GM19099 (cell line): ENCODE results near the gene ASTN2.

Experiments used
- POLR2A ChIP-seq: IDR thresholded peaks from 3 replicates; pipeline ENCODE4 v1.6.1; 2011; ENCODE audit warnings: low read depth; ENCODE audit not compliant: insufficient read length; ENCODE audit errors: extremely low read depth

The ASTN2 gene

DNA sequence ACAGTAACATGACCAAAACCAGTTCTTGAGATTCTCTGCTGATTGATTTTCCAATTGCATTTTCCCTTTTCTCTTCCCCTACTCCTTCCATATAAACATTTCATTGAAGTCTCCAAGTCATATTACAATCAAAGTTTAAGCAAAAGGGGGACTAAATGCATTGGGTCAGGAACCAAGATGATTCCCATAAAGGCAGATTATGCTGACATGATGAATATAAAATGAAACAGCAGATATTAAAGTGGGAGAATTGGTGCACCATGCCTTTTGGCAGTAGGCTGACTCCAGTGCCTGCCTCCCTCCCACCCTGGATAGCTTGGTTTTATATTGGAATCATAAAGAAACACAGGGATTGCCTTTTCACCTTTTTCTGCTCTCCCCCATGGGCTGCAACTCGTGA, 118.4 kb downstream of the ASTN2 start:
- no peak for TF ChIP-seq POLR2A

DNA sequence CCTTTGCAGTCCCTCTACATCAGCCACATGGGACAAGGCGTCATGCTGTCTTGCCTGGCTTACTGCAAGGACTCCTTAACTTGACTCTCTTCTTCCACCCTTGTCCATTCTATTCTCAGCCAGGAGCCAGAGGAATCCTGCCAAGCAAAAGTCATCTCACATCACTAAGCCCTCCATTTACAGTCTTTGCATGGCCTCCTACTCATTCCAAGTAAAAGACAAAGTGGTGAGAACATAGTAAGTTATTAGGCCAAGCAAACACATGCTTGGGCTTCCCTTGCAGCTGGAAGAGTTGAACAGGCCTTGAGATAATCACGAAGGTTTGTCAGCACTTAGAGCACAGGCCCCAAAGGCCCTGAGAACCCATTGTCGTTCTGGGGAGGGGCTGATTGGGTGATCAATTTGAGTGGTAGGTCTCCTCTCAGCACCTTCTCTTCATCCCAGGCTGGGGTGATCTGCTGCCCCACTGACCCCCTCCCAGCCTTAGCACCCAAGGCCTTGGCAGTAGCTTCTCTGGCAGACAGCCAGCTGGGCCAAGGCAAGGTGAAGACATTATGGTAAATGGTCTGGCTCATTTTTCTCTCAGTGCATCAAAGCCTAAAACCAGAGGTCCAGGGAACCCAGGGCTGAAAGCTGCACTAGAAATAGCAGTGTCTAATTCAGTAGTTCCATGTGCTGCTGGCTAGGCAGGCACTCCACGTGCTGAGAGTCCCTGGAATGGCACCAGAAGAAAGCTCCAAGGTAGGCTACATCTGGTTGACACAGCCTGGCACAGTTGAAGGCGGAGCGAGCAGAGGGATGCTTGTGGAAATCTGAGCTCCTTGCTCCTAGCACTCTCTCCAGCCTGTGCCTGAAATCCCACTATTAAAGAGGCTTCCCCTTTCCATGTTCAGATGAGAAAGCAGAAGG, 121.4 kb downstream of the ASTN2 start:
- TF ChIP-seq POLR2A: no peak

DNA sequence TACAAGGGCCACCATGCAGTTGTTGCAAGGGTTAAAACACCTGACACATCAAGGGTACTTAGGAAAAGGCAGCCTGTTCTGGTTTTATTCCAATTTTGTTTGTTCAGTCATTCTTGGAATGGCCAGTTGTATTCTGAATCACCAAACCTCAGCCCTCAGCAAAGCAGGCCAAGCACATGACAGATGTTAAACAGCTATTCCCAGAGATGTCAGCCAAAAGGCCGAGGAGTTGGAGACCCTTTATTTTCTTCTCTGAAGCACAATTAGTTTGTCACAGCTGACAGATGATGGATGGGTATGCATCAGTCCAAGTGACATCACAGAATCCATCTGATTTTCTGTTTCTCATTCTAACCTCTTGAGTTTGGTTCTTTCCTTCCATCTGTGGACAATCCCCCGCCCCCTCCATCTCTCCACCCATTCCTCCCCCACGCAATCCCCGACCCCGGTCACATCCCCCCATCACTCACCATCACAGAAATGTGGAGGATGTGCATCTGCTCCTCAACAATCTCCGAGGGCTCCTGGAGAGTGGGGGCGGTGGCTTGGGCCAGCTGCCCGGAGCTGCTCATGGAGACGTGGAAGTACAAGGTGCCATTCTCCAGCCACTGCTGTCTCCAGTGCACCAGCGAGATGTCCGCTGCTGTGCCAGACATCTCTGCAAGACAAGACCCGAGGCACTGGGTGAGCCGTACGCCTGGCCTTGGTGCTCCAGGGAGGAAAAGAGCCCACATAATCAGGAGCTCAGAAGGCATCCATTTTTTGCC, 123.8 kb downstream of the ASTN2 start:
- no peak for TF ChIP-seq POLR2A

DNA sequence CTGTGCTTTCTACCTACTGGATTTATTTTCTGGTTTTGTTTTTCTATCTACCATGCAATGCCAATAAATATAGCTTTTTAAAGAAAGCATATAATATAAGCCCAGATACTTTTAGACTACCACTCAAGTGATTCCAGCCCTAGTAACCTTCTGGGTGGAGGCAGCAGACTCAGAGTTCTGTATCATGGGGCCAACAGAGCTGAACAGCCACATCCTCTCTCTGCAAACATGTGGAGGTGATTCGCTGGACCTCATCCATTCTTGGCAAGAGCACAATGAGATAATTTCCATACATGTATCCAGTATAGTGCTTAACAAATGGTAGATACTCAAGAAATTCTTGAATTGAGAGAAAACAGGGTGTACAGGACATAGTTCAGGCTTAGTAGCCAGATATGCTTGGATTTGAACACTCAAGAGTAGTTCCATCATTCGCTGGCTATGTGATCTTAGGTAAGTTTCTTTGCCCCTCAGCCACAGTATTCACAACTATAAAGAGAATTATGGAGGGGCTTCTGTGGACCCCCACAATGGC, 124.5 kb downstream of the ASTN2 start:
- no peak for TF ChIP-seq POLR2A

DNA sequence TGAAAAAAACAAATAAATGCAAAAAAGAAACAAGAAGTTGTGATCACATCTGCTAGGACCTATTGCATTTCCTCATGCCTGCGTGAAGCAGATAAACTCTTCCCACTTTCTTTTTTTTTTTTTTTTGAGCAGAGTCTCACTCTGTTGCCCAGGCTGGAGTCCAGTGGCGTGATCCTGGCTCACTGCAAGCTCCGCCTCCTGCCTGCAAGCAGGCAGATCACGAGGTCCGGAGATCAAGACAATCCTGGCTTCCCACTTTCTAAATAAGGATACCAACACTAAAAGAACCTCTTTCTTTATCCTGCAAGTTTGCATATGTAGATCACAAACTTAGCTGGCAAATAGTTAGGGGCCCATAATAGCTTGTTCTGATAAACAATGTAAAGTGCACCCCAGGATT, 128.6 kb downstream of the ASTN2 start:
- no peak for TF ChIP-seq POLR2A

DNA sequence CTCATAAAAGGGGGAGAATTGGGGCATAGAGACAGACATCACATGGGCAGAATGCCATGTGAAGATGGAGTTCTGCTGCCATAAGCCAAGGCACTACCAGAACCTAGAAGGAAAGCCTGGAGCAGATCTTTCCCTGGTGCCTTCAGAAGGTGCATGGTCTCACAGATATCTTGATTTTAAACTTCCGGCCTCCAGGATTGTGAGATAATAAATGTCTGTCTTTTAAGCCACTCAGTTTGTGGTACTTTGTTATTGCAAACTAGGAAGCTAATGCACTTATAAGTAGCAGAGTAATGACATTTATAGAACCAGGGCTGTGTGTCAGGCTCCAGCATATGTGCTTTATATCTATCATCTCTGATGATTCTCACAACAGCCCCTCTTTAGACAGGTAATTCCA, 130.4 kb downstream of the ASTN2 start:
- TF ChIP-seq POLR2A: no peak

DNA sequence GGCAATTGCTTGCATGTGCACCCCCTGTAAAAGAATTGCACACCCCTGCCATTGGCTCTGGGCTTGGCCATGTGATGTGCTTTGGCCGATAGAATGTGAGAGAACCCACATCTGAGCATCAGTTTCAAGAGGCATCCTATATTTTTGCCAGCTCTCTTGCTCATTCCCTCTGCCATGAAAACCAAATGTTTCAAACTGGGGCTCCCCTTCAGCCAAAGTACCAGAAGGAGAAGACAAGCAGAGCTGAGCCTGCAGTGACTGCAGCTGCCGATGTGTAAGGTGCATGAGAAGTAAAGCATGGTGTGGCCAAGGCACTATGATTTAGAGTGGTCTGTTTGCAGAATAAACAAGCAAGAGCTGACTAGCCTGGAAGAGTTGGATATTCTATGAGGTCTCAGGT, 132.3 kb downstream of the ASTN2 start:
- no peak for TF ChIP-seq POLR2A

DNA sequence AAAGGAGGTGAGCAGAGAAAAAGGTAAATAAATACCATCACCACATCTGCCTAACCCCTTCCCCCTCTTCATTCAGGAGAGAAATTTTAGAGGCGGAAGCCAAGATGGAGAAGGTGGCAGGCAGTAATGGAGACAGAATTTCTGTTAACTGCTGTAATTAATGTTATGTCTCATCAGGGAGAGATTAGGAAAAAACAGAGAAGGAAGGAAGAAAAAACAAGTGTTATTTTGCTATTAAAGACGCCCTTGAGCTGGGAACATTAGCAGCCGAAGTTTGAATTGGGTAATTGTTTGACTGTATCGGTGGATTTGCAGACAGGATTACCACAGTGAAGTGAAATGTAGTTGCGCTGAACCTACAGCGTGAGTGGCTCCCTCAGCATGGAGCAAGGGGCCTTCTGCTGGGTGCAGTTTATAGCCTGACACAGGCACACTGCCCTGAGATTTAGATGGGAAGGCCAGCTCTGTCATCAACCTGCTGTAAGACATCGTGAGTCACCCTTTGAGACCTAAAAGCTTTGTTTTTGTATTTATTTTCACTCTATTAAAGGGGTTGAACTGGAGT, 136.3 kb downstream of the ASTN2 start:
- TF ChIP-seq POLR2A: no peak

DNA sequence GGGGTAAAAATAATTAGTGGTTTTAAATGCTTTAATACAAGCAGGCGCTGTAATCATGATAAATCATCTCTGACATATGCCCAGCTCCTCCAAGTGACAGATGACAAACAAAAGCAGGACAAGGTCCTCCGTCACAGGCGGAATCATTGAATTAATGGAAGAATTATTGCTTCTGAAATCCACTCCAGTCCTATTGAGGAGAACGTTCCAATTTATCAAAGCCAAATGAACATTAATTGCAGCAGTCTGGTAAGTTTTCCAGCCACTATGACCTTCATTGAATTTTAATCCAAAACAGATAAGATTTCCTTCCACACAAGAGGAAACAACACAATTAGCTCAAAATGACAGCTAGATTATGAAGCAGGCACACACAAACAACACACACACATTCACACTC, 136.8 kb downstream of the ASTN2 start:
- TF ChIP-seq POLR2A: no peak

DNA sequence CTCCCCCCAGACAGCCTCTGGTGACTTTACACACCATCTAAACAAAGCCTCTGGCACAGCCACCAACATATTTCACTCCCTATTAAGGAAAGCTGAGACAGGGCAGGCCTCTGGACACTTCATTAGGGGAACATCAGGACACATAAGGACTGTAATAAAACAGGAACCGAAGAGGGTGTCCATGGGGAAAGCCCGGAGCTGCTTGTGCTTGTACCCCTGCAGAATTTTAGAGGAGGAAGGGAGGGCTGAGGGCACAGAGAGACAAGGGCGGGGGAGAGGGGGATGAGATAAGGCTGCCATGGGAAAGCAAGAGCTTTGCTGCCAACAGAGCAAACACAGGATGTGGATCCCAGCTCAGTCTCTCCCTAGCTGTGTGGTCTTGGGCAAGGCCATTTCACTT, 138.4 kb downstream of the ASTN2 start:
- TF ChIP-seq POLR2A: no peak

DNA sequence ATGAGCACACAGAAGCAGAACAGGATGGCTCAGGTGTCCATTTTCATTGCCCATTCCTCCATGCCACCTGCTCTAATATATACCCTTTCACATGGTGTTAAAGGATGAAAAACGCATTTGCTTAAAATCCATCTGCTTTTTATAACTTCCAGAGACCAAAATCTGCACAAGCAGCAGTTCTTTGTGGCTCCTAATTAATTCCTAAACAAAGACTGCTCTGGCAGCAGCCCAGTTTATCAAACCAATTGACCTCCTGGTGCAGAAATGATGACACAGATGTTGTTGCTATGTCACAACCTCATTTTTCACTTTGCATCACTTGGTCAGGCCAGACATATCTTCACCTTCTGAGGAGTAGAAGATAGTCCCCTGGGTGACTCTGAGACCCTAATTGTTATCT, 141.2 kb downstream of the ASTN2 start:
- TF ChIP-seq POLR2A: no peak

DNA sequence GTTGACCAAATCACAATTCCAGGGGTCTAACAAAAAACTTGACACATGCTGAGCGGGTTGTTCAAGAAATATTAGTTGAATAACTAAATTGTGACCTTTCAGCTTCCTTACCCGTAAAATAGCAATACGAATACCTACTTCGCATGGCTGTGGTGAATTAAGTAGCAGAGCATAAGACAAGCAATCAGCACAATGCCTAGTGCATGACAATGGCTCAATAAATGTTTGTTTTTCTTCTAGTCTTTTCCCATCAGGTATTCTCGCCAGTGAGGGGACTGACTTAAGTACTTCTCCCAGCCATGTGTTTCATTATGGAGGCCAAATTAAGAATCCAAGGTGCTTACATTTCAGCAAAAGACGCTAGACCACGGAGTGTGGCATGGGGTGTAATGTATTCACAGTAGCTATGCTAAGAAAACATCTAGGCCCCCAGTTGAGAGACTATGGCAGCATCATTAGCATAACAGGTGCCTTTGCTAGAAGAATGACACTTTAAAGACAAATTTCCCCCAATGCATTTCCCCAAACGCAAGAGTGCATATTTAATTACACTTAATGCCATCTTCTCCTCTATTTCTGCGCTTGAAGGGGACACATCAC, 145.9 kb downstream of the ASTN2 start:
- TF ChIP-seq POLR2A: no peak

DNA sequence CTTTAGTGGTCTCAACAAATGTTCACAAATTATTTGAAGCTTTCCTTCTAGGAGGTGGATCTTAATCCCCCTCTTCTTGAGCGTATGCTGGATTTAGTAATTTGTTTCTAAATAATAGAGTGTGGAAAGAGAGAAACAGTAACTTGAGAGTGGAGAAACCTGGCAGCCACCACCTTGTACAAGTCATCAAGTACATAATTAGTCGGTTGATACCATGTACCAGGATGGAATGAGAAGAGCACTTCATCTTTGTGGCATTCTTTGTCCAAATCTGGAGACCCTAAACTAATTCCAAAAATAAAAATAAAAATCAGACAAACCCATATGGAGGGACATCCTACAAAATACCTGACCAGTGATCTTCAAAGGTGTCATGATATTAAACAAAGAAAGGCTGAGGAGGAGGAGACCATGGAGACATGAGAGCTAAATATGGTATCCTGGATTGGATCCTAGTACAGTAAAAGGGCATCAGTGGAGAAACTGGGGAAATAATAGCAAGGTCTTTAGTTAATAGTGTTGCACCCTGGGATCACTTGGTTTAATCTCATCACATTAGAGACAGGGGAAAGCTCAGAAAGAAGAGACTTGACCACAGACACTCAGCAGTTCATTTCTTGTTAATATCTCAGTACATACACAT, 147.9 kb downstream of the ASTN2 start:
- no peak for TF ChIP-seq POLR2A

DNA sequence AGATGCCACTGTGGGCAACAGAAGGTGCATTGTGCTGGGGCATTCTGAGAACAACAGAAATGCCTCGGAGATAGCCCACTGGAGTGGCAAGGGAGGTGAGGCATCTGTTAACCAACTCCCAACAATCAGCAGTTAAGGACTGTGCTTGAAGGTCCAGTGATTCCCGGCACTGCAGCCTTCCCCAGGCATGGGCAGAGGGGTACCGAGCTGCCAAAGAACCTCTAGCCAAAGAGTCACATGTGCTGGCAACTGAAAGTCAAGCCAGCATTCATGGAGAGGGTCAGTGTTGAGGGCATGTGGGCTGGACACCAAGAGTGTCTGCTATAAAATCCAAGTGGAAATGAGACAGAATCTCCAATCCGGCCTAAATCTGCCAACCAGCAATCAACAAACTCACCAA, 149.6 kb downstream of the ASTN2 start:
- TF ChIP-seq POLR2A: no peak
